Adrenal gland (tissue), 5 donors: ENCODE measurements around the gene ZSWIM8.

ENCODE experiments used
- POLR2A ChIP-seq, 2 donors: fragments of 450-650 bp; IDR thresholded peaks; one replicate each; pipeline ENCODE4 v1.6.1; 2017; ENCODE audit warnings: antibody characterized with exemption in 2 of 2, mild to moderate bottlenecking in 2 of 2, moderate library complexity in 1 of 2
- TF ChIP-seq, protein P1 (sequence below), 6 experiments: fragments of 450-650 bp in 4 of 6; fragments of 200-600 bp in 2 of 6; sonication (generic) in 1 of 6; IDR thresholded peaks; 1 replicate in 5 of 6; 2 replicates in 1 of 6; pipeline versions ENCODE4 v1.5.1 to v1.8.0; 2016 to 2021; ENCODE audit warnings: antibody characterized with exemption in 6 of 6, mild to moderate bottlenecking in 2 of 6, moderate library complexity in 1 of 6
- donor health status: DM: no; HTN: no; CAD: no.

DNA sequence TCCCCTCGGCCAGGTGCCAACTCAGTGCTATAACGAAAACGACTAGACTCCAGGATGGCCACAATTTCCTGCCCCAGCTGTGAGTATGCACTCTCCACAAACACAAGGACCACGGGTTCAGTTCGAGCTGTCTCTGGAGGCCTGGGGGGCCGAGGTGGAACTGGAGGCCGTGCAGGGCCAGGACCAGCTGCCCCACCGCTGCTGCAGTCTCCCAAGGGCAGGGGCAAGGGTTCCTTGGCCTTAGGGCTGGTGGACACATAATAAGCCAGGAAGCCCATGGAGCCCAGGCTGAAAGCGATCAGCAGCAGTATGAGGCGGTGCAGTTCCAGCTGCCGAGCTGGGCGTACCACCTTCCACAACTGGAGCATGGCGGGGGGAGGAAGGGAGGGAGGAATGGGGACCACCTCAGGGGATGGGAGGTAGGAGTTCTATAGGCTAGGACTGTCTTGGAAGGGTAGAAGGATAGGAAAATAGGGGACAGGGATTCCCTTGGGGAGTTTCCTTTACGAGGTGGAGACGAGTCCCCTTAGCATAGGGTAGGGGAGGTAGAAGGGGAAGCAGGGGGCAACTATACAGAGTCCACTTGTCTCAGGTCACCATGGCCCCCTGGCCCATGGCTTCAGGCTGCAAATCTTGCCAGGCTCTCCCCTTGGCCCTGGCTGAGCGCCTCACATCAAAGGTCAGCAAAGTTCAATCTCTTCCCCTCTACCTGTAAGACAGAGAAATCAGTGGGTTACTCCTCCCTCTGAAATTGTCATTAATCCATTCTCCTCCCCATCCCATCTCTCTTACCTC, 22.8 kb downstream of the ZSWIM8 start:
- TF ChIP-seq, protein P1, sequence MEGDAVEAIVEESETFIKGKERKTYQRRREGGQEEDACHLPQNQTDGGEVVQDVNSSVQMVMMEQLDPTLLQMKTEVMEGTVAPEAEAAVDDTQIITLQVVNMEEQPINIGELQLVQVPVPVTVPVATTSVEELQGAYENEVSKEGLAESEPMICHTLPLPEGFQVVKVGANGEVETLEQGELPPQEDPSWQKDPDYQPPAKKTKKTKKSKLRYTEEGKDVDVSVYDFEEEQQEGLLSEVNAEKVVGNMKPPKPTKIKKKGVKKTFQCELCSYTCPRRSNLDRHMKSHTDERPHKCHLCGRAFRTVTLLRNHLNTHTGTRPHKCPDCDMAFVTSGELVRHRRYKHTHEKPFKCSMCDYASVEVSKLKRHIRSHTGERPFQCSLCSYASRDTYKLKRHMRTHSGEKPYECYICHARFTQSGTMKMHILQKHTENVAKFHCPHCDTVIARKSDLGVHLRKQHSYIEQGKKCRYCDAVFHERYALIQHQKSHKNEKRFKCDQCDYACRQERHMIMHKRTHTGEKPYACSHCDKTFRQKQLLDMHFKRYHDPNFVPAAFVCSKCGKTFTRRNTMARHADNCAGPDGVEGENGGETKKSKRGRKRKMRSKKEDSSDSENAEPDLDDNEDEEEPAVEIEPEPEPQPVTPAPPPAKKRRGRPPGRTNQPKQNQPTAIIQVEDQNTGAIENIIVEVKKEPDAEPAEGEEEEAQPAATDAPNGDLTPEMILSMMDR (IDR thresholded peaks at IDR 0.05), result no peak
- TF ChIP-seq POLR2A (IDR thresholded peaks at IDR 0.05), result no peak
